SK-N-SH (cell line): ENCODE data around the gene PCAT6. TPM values are rescaled to one million over a fixed set of nuclear protein-coding genes. Genes with fewer than 3 reads are reported as not detected.

ENCODE experiments used
- CTCF ChIA-PET: fragments of 300-600, 350-600 bp; formaldehyde crosslinking; extraction: SDS; loops from one replicate; lab custom pipeline; 2021; lab: Yijun Ruan, JAX
- POLR2A ChIA-PET: fragments of 350-600 bp; sonication (Branson Sonifier 250); formaldehyde crosslinking; extraction: SDS; loops from one replicate; lab custom pipeline; 2020; ENCODE audit warnings: antibody characterized with exemption, inconsistent platforms; lab: Yijun Ruan, JAX
- DNase-seq: peaks from one replicate; pipeline ENCODE4 v3.0.0; 2012
- H2AFZ ChIP-seq: fragments of 200-600 bp; sonication (generic); 2 replicates; pipeline ENCODE4 v1.8.1; 2016; ENCODE audit warnings: antibody characterized with exemption, mild to moderate bottlenecking, low read depth
- H3F3A ChIP-seq: fragments of 200-600 bp; sonication (generic); replicated peaks from 2 replicates; pipeline ENCODE3; 2016; ENCODE audit warnings: antibody characterized with exemption, mild to moderate bottlenecking; ENCODE audit not compliant: insufficient read depth
- H3K27ac ChIP-seq, 2 experiments: fragments of 200-500 bp in 1 of 2; fragments of 200-600 bp in 1 of 2; sonication (Bioruptor generic) in 1 of 2; sonication (generic), shearing (Covaris generic) in 1 of 2; 2 replicates each; pipeline versions ENCODE4 v1.5.1 to v1.6.1; 2014 to 2016; ENCODE audit warnings: low read depth in 2 of 2, inconsistent platforms in 1 of 2, low read length in 1 of 2, mild to moderate bottlenecking in 1 of 2, mixed read lengths in 1 of 2
- H3K27me3 ChIP-seq: fragments of 200-600 bp; sonication (generic), shearing (Covaris generic); 2 replicates; pipeline ENCODE4 v1.6.1; 2016; ENCODE audit warnings: mixed run types; ENCODE audit not compliant: insufficient read depth
- H3K36me3 ChIP-seq, 2 experiments: fragments of 200-500 bp in 1 of 2; fragments of 200-600 bp in 1 of 2; sonication (Bioruptor generic) in 1 of 2; sonication (generic) in 1 of 2; replicated peaks in 1 of 2; 2 replicates each; pipeline versions ENCODE3 to v1.5.1; 2014 to 2016; ENCODE audit warnings: low read length in 1 of 2, mild to moderate bottlenecking in 1 of 2; ENCODE audit not compliant: insufficient read depth in 2 of 2, control insufficient read depth in 1 of 2
- H3K4me1 ChIP-seq, 2 experiments: fragments of 200-500 bp in 1 of 2; fragments of 200-600 bp in 1 of 2; sonication (Bioruptor generic) in 1 of 2; sonication (generic), shearing (Covaris generic) in 1 of 2; 2 replicates each; pipeline versions ENCODE4 v1.5.1 to v1.6.1; 2014 to 2016; ENCODE audit warnings: low read depth in 1 of 2, low read length in 1 of 2, mixed run types in 1 of 2; ENCODE audit not compliant: insufficient read depth in 2 of 2, control insufficient read depth in 1 of 2
- H3K4me2 ChIP-seq: fragments of 200-600 bp; sonication (generic), shearing (Covaris generic); 2 replicates; pipeline ENCODE4 v1.6.1; 2017; ENCODE audit warnings: mixed run types
- H3K4me3 ChIP-seq, 2 experiments: fragments of 200-500 bp in 1 of 2; fragments of 200-600 bp in 1 of 2; sonication (Bioruptor generic) in 1 of 2; sonication (generic), shearing (Covaris generic) in 1 of 2; 2 replicates each; pipeline versions ENCODE4 v1.5.1 to v1.8.1; 2014 to 2016; ENCODE audit warnings: low read depth in 2 of 2, inconsistent platforms in 1 of 2, low read length in 1 of 2, mild to moderate bottlenecking in 1 of 2, mixed read lengths in 1 of 2, moderate library complexity in 1 of 2
- H3K79me2 ChIP-seq: fragments of 200-600 bp; sonication (generic); 2 replicates; pipeline ENCODE4 v1.8.1; 2017; ENCODE audit warnings: mild to moderate bottlenecking; ENCODE audit not compliant: insufficient read depth
- H3K9ac ChIP-seq: fragments of 200-600 bp; sonication (generic); 2 replicates; pipeline ENCODE4 v1.6.1; 2017; ENCODE audit warnings: mixed run types
- H3K9me2 ChIP-seq: fragments of 200-600 bp; sonication (generic); 2 replicates; pipeline ENCODE4 v1.6.1; 2017; ENCODE audit warnings: mixed run types
- H3K9me3 ChIP-seq: fragments of 200-600 bp; sonication (generic); 2 replicates; pipeline ENCODE4 v1.6.1; 2017; ENCODE audit warnings: mixed run types, mild to moderate bottlenecking, moderate library complexity
- H4K20me1 ChIP-seq: fragments of 200-600 bp; sonication (generic); 2 replicates; pipeline ENCODE4 v1.6.1; 2017; ENCODE audit warnings: mild to moderate bottlenecking, mixed run types; ENCODE audit not compliant: insufficient read depth
- CHD2 ChIP-seq: fragments of 150-350 bp; IDR thresholded peaks from 2 replicates; pipeline ENCODE4 v1.6.1; 2018; ENCODE audit warnings: low read length; ENCODE audit not compliant: partially characterized antibody
- CTCF ChIP-seq: fragments of 200-600 bp; sonication (generic); IDR thresholded peaks from 2 replicates; pipeline ENCODE4 v1.6.1; 2017; ENCODE audit warnings: antibody characterized with exemption, mild to moderate bottlenecking, moderate library complexity
- EP300 ChIP-seq, 2 experiments: IDR thresholded peaks; 2 replicates each; pipeline versions ENCODE4 v1.4.0 to v1.6.1; 2012; ENCODE audit warnings: borderline replicate concordance in 1 of 2, low read depth in 1 of 2, low read length in 1 of 2
- JUND ChIP-seq: IDR thresholded peaks from 2 replicates; pipeline ENCODE4 v1.4.0; 2012
- NFIC ChIP-seq: IDR thresholded peaks from 2 replicates; pipeline ENCODE4 v1.4.0; 2012; ENCODE audit warnings: borderline replicate concordance
- POLR2AphosphoS5 ChIP-seq: IDR thresholded peaks from 2 replicates; pipeline ENCODE4 v1.6.1; 2012; ENCODE audit warnings: low read depth, low read length
- RAD21 ChIP-seq: IDR thresholded peaks from 2 replicates; pipeline ENCODE4 v1.6.1; 2012; ENCODE audit warnings: mild to moderate bottlenecking, low read length
- RCOR1 ChIP-seq: fragments of 150-350 bp; IDR thresholded peaks from 2 replicates; pipeline ENCODE4 v1.6.1; 2017; ENCODE audit warnings: antibody characterized with exemption, low read length
- RFX5 ChIP-seq: IDR thresholded peaks from 2 replicates; pipeline ENCODE4 v1.6.1; 2012; ENCODE audit warnings: mild to moderate bottlenecking, improper control_type of control experiment, low read length
- SIN3A ChIP-seq: IDR thresholded peaks from 2 replicates; pipeline ENCODE4 v1.6.1; 2012; ENCODE audit warnings: low read depth, mild to moderate bottlenecking, low read length, moderate library complexity, borderline replicate concordance
- SMC3 ChIP-seq: IDR thresholded peaks from 2 replicates; pipeline ENCODE4 v1.6.1; 2012; ENCODE audit warnings: low read depth, low read length, improper control_type of control experiment
- WGBS: methylation state at CpG from one replicate; pipeline ENCODE4 v1.1.6; 2017; ENCODE audit warnings: low lambda C conversion rate; 5-methylcytosine and 5-hydroxymethylcytosine counted together
- polyA plus RNA-seq, 3 experiments: library from polyadenylated mRNA; depleted of rRNA; stranded (reverse); fragments of >200 nt; gene quantifications; 2 replicates each; pipeline ENCODE4 v1.2.3, GENCODE V29; 2012
- TF ChIP-seq, protein P1 (sequence below): IDR thresholded peaks from 2 replicates; pipeline ENCODE4 v1.4.0; 2012; ENCODE audit warnings: low read depth, borderline replicate concordance
- TF ChIP-seq, protein P2 (sequence below): IDR thresholded peaks from 2 replicates; pipeline ENCODE4 v1.6.1; 2012; ENCODE audit warnings: mild to moderate bottlenecking, low read depth, low read length, moderate library complexity

PCAT6 gene
- polyA plus RNA-seq, 1 of the 3 experiments (the other 2 are of a cell fraction), result 6.9 TPM

GRCh38 chr1:202801175-202801574 lies 9.6 kb upstream of the PCAT6 start:
- Histone ChIP-seq H3K27ac (no peak overlapping the region), H3K4me3 (no peak overlapping the region), H2AFZ (no peak overlapping the region), H3F3A (peaks cover 9% of the 10 kb centered on the region), H3K36me3 (peaks cover 0 to 10% of the 10 kb centered on the region in 2 experiments), H3K9me2 (no peaks in the 10 kb centered on the region), H4K20me1 (peaks cover 98% of the 10 kb centered on the region), H3K79me2 (peaks cover 100% of the 10 kb centered on the region), H3K4me1 (peaks cover 18 to 29% of the 10 kb centered on the region in 2 experiments; a peak in 3 of 4 replicates), H3K27me3 (no peaks in the 10 kb centered on the region), H3K9me3 (no peaks in the 10 kb centered on the region), H3K9ac (no peak overlapping the region), H3K4me2 (0 out of 2 replicates have a peak overlapping the region, but pooled peaks have one; percentile 4)
- no peak for DNase-seq
- no peak for TF ChIP-seq RCOR1
- no peak for TF ChIP-seq CTCF
- no peak for TF ChIP-seq CHD2
- TF ChIP-seq, protein P1, sequence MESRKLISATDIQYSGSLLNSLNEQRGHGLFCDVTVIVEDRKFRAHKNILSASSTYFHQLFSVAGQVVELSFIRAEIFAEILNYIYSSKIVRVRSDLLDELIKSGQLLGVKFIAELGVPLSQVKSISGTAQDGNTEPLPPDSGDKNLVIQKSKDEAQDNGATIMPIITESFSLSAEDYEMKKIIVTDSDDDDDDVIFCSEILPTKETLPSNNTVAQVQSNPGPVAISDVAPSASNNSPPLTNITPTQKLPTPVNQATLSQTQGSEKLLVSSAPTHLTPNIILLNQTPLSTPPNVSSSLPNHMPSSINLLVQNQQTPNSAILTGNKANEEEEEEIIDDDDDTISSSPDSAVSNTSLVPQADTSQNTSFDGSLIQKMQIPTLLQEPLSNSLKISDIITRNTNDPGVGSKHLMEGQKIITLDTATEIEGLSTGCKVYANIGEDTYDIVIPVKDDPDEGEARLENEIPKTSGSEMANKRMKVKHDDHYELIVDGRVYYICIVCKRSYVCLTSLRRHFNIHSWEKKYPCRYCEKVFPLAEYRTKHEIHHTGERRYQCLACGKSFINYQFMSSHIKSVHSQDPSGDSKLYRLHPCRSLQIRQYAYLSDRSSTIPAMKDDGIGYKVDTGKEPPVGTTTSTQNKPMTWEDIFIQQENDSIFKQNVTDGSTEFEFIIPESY, result no peak
- TF ChIP-seq SMC3, result no peak
- no peak for TF ChIP-seq EP300 (IDR thresholded peaks at IDR 0.05; ENCODE audit: borderline replicate concordance in 1 of 2, low read depth in 1 of 2, low read length in 1 of 2)
- TF ChIP-seq POLR2AphosphoS5, result no peak
- no peak for TF ChIP-seq RAD21
- no peak for TF ChIP-seq JUND
- TF ChIP-seq, protein P2, sequence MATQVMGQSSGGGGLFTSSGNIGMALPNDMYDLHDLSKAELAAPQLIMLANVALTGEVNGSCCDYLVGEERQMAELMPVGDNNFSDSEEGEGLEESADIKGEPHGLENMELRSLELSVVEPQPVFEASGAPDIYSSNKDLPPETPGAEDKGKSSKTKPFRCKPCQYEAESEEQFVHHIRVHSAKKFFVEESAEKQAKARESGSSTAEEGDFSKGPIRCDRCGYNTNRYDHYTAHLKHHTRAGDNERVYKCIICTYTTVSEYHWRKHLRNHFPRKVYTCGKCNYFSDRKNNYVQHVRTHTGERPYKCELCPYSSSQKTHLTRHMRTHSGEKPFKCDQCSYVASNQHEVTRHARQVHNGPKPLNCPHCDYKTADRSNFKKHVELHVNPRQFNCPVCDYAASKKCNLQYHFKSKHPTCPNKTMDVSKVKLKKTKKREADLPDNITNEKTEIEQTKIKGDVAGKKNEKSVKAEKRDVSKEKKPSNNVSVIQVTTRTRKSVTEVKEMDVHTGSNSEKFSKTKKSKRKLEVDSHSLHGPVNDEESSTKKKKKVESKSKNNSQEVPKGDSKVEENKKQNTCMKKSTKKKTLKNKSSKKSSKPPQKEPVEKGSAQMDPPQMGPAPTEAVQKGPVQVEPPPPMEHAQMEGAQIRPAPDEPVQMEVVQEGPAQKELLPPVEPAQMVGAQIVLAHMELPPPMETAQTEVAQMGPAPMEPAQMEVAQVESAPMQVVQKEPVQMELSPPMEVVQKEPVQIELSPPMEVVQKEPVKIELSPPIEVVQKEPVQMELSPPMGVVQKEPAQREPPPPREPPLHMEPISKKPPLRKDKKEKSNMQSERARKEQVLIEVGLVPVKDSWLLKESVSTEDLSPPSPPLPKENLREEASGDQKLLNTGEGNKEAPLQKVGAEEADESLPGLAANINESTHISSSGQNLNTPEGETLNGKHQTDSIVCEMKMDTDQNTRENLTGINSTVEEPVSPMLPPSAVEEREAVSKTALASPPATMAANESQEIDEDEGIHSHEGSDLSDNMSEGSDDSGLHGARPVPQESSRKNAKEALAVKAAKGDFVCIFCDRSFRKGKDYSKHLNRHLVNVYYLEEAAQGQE, result no peak
- no peak for TF ChIP-seq RFX5
- TF ChIP-seq SIN3A, result no peak
- no peak for TF ChIP-seq NFIC
- POLR2A ChIA-PET, result interaction anchor here (1.4 kb wide), 1 partner anchor 9 kb away, joined by 4 read pairs; the partner anchor contains the start of gene PCAT6
- CTCF ChIA-PET, result no interaction called here
- WGBS, result 94% methylated on average over 2 of the region's 2 CpGs
